ENCODE data around the gene ANKZF1.
A peak's percentile ranks its signal among the peaks of the same experiment; 100 is the strongest.

The ANKZF1 gene

DNA sequence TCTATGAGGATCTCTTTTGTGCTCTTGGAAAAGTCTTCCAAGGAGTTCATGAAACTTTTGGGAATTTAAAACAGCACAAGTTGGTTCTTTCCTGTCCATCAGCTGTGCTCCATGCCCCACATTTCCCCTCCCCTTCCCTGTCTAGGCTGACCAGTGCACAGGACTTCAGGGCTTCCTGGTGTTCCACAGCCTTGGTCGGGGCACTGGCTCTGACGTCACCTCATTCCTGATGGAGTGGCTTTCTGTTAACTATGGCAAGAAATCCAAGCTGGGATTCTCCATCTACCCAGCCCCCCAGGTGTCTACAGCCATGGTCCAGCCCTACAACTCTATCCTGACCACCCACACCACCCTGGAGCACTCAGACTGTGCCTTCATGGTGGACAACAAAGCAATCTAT is 41.4 kb downstream of the ANKZF1 start:
- TF ChIP-seq, protein P1, sequence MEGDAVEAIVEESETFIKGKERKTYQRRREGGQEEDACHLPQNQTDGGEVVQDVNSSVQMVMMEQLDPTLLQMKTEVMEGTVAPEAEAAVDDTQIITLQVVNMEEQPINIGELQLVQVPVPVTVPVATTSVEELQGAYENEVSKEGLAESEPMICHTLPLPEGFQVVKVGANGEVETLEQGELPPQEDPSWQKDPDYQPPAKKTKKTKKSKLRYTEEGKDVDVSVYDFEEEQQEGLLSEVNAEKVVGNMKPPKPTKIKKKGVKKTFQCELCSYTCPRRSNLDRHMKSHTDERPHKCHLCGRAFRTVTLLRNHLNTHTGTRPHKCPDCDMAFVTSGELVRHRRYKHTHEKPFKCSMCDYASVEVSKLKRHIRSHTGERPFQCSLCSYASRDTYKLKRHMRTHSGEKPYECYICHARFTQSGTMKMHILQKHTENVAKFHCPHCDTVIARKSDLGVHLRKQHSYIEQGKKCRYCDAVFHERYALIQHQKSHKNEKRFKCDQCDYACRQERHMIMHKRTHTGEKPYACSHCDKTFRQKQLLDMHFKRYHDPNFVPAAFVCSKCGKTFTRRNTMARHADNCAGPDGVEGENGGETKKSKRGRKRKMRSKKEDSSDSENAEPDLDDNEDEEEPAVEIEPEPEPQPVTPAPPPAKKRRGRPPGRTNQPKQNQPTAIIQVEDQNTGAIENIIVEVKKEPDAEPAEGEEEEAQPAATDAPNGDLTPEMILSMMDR (conservative IDR thresholded peaks at IDR 0.05; ENCODE audit: control insufficient read depth, insufficient read depth, low read depth, low read length) = no peak
- no peak for DNase-seq (ENCODE audit: low read depth)
- no peak overlapping the region for H3K4me3 ChIP-seq (ENCODE audit: control insufficient read depth, low read depth, low read length)

DNA sequence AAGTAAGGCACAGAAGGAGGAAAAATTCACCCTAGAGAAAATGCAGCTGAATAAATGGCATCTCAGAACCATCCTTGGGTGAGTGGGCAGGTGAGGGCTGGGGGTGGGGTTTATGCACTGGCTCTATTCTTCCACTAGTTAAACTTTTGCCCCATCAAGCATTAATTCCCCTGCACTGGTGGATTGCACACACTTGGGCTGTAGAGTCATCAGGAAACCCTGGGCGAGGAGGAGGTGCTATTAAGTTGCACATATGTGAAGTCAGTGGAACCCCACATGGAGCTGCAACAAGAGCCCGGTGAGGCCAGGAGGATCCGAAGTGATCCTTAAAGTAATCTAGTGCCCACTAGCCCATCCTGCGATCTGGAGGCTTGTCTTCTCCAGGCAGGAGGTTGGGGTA is 42.8 kb downstream of the ANKZF1 start:
- no peak for DNase-seq (ENCODE audit: low read depth)

DNA sequence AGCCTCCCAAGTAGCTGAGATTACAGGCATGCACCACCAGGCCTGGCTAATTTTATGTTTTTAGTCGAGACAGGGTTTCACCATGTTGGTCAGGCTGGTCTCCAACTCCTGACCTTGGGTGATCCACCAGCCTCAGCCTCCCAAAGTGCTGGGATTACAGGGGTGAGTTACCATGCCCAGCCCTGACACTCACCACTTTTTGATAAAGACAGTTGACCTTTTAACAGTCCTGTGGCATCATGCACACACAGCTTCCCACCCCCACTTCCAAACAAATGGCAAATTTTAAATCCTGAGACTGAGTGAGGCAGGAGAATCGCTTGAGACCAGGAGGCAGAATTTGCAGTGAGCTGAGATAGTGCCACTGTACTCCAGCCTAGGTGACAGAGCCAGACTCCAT is 43.4 kb downstream of the ANKZF1 start:
- DNase-seq (ENCODE audit: low read depth) = no peak
- H3K4me3 ChIP-seq (ENCODE audit: control insufficient read depth, low read depth, low read length) = no peak overlapping the region
- TF ChIP-seq, protein P1 (conservative IDR thresholded peaks at IDR 0.05; ENCODE audit: control insufficient read depth, insufficient read depth, low read depth, low read length) = no peak

More for the DNA sequence above, 42.8 kb downstream of the ANKZF1 start:
- no peak overlapping the region for H3K4me3 ChIP-seq (ENCODE audit: control insufficient read depth, low read depth, low read length)
- TF ChIP-seq, protein P1 (conservative IDR thresholded peaks at IDR 0.05; ENCODE audit: control insufficient read depth, insufficient read depth, low read depth, low read length) = no peak

DNA sequence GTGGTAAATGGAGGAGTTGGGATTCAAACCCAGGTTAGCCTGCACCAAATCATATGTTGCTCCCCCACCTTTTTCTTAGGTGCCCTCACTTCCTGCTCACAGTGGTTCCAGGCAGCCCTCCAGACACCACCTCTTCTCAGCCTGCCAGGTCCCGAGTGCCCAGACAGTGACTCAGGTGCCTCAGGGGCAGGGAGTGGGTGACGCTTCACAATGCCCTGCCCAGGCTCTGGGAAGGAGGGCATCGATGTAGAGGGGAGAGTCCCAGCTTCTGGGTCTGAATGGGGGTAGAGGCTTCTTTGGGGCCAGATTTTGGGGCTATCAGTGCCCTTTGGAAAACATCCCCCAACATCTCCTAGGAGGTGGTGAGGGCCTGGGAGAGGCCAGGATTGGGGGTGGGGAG is 44.3 kb downstream of the ANKZF1 start:
- H3K4me3 ChIP-seq (ENCODE audit: control insufficient read depth, low read depth, low read length) = no peak overlapping the region
- TF ChIP-seq, protein P1 (conservative IDR thresholded peaks at IDR 0.05; ENCODE audit: control insufficient read depth, insufficient read depth, low read depth, low read length) = no peak
- DNase-seq (ENCODE audit: low read depth) = no peak

DNA sequence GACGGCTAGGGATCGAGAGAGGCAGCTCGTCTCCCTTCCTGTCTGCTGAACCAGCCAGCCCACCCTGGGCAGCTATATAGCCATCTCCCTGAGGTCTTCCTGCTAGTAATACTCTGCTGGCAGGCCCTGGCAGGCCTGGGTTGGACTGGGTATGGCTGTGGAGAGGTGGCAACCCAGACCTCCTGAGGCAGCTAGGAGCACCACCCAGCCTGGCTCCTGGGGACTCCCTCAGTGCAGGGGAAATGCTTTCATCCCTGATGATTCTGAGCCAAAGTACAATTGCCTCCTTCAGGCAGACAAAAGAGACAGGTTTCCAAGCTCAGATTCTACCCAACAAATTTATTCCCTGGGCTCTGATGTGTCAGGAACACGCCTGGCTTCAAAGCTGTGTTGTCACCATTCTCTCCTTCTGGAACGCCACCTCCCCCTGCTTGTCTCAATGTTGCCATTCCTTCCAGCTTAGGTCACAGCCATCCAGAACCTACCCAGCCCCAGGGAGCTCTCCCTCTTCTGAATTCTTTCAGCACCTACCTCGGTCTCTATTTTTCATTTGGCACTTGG is 44.8 kb downstream of the ANKZF1 start:
- H3K4me3 ChIP-seq (ENCODE audit: control insufficient read depth, low read depth, low read length) = no peak overlapping the region
- TF ChIP-seq, protein P1 (conservative IDR thresholded peaks at IDR 0.05; ENCODE audit: control insufficient read depth, insufficient read depth, low read depth, low read length) = no peak
- DNase-seq (ENCODE audit: low read depth) = peak; percentile 61

DNA sequence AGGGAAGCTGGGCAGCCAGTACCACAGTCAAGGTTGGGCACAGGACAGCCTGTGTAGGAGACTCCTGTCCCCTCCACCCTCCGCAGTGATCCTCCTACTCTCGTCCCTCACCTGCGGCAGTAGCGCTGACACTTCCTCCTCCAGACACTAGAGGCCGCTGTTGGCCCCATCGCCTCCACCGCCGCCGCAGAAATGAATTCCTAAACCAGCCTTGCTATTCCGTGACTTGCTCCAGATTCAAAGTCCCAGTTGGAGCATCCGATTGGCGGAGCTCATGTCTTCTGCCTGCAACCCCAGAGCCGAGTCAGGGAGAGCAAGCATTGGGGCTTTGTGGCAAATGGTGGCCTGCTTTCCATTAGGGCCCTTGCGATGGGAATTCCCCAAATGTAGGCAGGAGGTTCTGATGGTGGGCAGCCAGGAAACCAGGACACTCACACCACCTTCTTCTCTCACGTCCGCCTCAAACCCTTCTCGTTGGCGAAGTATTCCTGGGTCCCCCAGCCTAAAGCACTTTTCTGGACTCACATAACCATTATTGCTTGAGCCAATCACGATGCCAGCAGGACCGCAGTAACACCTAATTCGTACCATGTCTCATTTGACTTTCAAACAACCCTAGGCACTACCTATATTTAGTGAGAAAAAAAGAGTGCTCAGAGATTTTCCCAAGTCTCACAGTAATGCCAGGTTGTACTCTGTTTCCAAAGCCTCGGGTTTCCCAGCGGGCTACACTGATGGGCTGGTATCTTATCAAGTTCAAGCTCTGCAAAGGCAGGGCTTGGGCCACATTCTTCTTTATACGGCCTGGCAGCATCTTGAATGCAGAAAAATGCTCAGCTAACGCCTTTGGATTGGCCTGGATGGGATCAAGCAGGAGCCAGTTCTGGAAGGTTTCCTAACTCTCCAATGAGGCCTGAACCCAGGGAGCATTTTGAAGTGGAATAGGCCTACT is 48.4 kb downstream of the ANKZF1 start:
- H3K4me3 ChIP-seq (ENCODE audit: control insufficient read depth, low read depth, low read length) = no peak overlapping the region
- peak; percentile 80 for DNase-seq (ENCODE audit: low read depth)
- TF ChIP-seq, protein P1 (conservative IDR thresholded peaks at IDR 0.05; ENCODE audit: control insufficient read depth, insufficient read depth, low read depth, low read length) = peak; percentile 94

Data from fibroblast of mammary gland (primary cell).